Hepatic stellate cell (primary cell): Measurements from ENCODE around the gene EXOC3L1.

Source experiments
- DNase-seq: peaks from one replicate; pipeline ENCODE4 v3.0.0; 2011; ENCODE audit warnings: low spot score

EXOC3L1 gene

GRCh38 chr16:67147437-67148140 is 42.3 kb downstream of the EXOC3L1 start:
- no peak for DNase-seq

GRCh38 chr16:67146523-67147357 is 43.2 kb downstream of the EXOC3L1 start:
- DNase-seq = no peak

- no peak for DNase-seq
Measured at GRCh38 chr16:67145746-67146145, 44.2 kb downstream of the EXOC3L1 start.

GRCh38 chr16:67144943-67145342 is 45.0 kb downstream of the EXOC3L1 start:
- no peak for DNase-seq

GRCh38 chr16:67142342-67142741 is 47.6 kb downstream of the EXOC3L1 start:
- no peak for DNase-seq

GRCh38 chr16:67141391-67141790 is 48.5 kb downstream of the EXOC3L1 start:
- no peak for DNase-seq

GRCh38 chr16:67137605-67138004 is 52.3 kb downstream of the EXOC3L1 start:
- no peak for DNase-seq
